DMS53 (cell line): Measurements from ENCODE around the gene PSG5.
"Not testable (repeated sequence)": the region's sequence is repeated elsewhere in the genome, so short reads cannot be mapped to it uniquely, and the experiment has no call there.

Experiments
- DNase-seq: peaks from one replicate; lab custom pipeline; 2025; lab: John Stamatoyannopoulos, UW

The PSG5 gene

GRCh38 chr19:43181869-43182771 is 4.2 kb downstream of the PSG5 start:
- DNase-seq = not testable (repeated sequence)

GRCh38 chr19:43179569-43180147 is 6.7 kb downstream of the PSG5 start:
- not testable (repeated sequence) for DNase-seq

DNA sequence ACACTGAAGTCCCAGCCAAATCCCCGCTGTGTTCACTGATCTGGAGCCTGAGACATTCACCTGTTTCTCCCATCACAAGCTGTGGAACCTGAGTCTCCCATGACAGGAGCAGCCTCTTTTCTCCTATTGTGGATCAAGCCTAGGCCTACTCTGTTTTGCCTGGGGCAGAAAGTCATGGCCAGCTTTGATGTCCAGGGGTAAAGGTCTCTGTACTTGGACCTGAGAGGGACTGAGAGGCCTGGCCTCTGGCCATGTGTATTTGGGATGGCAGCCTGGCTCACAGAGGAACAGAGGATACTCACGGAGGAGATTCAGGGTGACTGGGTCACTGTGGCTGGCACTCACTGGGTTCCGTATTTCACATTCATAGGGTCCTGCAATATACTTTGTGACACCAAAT is 7.8 kb downstream of the PSG5 start:
- DNase-seq = not testable (repeated sequence)

DNA sequence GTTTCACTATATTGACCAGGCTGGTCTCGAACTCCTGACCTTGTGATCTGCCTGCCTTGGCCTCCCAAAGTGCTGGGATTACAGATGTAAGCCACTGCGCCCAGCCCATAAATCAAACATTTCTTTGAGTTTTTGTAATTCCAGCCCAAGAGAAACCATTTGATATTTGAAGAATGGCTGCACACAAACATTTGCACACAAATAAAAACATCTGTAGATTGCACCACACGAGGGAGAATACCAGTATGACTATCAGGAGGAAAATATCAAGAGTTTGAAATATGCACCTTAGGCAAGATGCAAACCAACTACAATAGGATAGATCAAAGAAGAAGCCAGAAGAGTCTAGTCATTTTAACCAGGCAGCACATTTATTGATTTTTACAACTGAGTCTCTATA is 20.4 kb downstream of the PSG5 start:
- DNase-seq = not testable (repeated sequence)

GRCh38 chr19:43163135-43163534 is 23.2 kb downstream of the PSG5 start:
- DNase-seq = not testable (repeated sequence)

DNA sequence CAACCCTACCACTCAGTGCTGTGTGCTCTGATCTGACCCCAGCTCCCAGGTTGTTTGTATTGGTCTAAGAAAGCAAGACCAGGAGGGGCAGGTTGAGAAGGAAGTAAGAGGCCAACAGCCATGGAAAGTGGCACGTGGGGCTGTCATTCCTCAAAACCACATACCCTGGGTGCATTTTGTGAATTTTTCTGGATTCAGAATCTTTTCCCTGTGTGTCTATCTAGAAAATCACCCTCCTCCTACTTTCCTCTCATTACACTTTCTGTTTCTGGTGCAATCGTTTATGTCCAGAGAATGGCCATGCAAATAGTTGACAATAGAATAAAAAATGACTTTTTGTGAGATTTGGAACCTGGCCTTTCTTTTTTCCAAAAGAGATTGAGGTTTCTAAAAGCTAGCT is 24.1 kb downstream of the PSG5 start:
- not testable (repeated sequence) for DNase-seq

DNA sequence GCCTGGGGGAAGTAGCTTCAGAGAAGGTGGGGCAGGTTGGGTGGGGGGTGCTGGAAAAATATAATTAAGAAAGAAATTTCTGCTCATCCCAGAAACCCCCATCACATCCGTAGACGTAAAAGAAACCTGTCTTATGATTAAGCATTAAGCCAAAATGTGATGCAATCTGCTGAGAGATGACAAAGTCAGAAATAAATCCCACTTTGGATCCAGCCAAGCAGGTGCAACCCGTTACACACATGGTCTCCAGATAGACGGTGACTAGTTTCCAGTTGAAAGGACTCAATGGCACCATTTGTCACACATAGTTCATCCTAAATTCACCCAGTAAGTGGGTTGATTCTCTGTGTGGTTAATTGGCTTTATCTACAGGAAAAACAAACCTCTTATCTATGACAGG is 34.1 kb downstream of the PSG5 start:
- no peak for DNase-seq

DNA sequence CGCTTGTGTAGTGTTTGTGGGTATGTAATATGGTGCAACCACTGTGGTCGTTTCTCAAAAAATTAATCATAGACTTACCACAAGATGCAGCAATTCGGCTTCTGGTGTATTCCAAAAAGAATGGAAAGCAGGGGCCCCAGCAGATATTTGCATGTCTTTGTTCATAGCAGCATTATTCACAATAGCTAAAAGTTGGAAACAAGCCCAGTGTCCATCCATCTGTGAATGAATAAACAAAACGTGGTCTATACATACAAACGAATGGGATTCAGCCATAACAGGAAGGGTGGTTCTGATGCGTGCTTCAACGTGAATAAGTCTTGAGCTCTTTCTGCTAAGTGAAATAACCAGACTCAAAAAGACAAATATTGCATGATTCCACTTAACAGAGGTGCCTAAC is 36.5 kb downstream of the PSG5 start:
- DNase-seq = peak; percentile 42

- no peak for DNase-seq
These were observed 38.1 kb downstream of the PSG5 start for GRCh38 chr19:43148233-43148632.

GRCh38 chr19:43141763-43142162 is 44.6 kb downstream of the PSG5 start:
- DNase-seq = not testable (repeated sequence)

GRCh38 chr19:43132696-43133095 is 53.6 kb downstream of the PSG5 start:
- DNase-seq = no peak

DNA sequence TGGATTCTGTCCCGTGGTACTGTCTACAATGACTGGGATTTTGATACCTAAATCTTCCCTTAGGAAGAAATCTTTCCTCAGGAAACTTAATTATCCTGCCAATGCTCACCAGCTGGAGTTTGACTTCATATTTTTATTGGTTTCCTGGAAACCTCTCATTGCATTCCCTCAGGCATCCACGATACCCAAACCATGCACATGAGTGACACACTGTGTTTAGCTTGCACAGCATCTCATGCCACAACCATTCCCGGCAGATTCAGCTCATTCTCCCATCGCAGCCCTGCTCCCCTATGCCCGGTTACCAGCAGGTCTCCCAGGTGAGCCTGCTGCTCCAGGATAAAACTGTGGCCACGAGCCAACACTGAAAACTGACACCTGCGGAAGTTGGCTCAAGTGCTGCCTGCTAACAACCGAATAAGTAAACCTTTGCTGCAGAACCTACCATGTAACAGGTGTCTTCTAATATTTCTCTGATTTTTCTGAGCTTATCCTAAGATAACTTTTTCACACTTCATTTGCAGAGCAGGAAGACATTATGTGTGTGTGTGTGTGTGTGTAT is 55.0 kb downstream of the PSG5 start:
- peak; percentile 56 for DNase-seq

DNA sequence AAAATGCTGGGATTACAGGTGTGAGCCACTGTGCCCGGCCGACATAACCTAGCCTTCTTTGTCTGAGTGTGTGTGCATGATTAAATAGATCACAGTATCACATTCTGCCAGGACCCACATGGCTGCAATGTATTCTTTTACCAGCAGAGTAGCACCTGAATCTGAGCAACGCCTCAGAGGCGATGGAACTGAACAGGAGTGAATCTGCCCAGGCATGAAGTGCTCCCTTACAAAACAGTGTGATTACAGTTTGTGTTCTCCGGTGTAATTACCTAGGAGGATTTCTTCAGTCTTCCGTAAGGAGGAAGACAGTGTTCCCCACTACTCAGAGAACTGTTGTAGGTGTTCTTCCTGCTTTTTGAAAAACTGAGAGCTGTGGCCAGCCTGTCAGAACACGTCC is 57.1 kb downstream of the PSG5 start:
- DNase-seq = not testable (repeated sequence)

GRCh38 chr19:43127336-43127735 is 59.0 kb downstream of the PSG5 start:
- not testable (repeated sequence) for DNase-seq

DNA sequence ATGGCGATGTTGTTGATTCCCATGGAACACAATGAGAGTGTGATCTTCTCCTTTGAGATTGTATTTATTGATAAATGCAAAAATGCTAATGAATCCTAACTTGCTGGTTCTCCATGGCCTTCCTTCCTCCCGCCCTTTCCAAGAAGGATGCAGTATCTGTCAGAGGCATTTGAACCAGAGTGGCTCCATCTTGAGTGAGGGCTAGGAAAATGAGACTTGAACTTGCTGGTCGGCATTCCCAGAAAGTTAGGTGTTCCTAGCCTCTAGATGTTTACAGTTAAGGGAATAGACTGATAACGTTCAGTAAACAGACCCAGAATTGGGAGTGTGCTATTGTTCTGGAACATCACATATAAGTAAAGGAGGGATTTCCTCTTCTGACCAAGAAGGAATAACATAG is 59.6 kb downstream of the PSG5 start:
- DNase-seq = no peak

DNA sequence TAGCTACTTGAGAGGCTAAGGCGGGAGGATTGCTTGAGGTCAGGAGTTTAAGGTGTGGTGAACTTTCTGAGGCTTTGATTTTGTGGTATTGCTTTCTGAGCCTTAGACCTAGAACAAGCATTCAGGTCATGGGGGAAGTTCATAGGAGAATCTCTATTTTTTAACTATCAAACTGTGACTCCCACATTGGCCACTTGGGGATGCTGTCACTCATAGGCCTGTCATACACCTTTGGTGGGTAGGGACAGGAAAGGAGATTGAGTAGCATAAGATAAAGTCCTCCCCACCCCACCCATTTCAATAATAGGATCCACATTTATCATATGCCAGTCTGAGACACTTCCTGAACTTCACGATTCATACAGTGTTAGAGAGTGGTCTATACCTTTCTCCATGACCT is 62.0 kb downstream of the PSG5 start:
- no peak for DNase-seq

DNA sequence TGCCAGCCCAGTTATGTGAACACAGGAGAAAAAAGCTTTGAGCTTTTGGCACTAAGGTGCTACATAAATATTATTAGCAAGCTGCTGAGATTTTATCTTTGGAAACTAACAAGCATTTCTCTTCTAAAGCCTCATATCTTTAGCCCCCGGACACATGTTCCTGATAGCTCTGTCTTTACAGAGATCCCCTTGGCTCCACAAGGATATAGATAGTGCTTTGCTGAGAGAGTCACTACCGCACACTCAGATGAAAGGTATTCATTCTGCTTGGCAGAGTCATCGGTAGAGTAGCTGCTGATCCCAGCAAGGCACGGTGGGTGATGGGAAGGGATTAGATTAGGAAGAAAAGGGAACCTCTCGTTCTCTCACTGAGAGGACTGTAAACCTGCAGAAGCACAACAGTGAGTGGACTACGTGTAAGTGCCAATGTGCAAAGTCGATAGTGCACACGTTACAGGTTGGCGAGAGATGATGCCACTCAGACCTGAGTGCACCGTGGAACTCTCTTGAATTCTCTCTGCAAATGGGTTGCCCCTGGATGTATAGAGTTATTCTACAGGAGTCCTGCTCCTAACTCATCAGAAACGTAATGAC is 65.8 kb downstream of the PSG5 start:
- DNase-seq = not testable (repeated sequence)

- not testable (repeated sequence) for DNase-seq
These were observed 66.8 kb downstream of the PSG5 start for GRCh38 chr19:43119526-43119925.
